ENCODE data around the gene FCER1G. TPM values are rescaled to one million over a fixed set of nuclear protein-coding genes. Genes with fewer than 3 reads are reported as not detected.

The FCER1G gene
- total and polyA plus RNA-seq, 2 of the 8 experiments (the other 6 are each of a cell fraction or from before 2014, with no cell fraction given) = 1.6 TPM; not detected in 1

- no peak for TF ChIP-seq SP1 (IDR thresholded peaks at IDR 0.05; ENCODE audit: low read depth, low read length)
- no peak for TF ChIP-seq HDAC6 (IDR thresholded peaks at IDR 0.05; ENCODE audit: low read depth, low read length)
- TF ChIP-seq MAFK (IDR thresholded peaks at IDR 0.05; ENCODE audit: low read depth, low read length) = no peak
- TF ChIP-seq SIRT6 (IDR thresholded peaks at IDR 0.05; ENCODE audit: low read length) = no peak
- TF ChIP-seq CEBPB (IDR thresholded peaks at IDR 0.05; ENCODE audit: low read depth, low read length) = no peak
Observed at GRCh38 chr1:161225178-161225533, 10.1 kb downstream of the FCER1G start (continued).
